GM19452 (cell line): ENCODE data around the gene DGLUCY.
"Not testable (repeated sequence)": the region's sequence is repeated elsewhere in the genome, so short reads cannot be mapped to it uniquely, and the experiment has no call there.

Experiments used
- ATAC-seq: cut with Tn5 transposase; IDR thresholded peaks from one replicate; pipeline ENCODE4 v1.9.1; 2021; ENCODE audit not compliant: unreplicated experiment

Gene DGLUCY

GRCh38 chr14:91113829-91114078, at the start of gene DGLUCY:
TSS of gene DGLUCY (plus strand) at chr14:91114073. CDS start at chr14:91160295, 46,222 bp downstream.
- peak; percentile 67 for ATAC-seq

DNA sequence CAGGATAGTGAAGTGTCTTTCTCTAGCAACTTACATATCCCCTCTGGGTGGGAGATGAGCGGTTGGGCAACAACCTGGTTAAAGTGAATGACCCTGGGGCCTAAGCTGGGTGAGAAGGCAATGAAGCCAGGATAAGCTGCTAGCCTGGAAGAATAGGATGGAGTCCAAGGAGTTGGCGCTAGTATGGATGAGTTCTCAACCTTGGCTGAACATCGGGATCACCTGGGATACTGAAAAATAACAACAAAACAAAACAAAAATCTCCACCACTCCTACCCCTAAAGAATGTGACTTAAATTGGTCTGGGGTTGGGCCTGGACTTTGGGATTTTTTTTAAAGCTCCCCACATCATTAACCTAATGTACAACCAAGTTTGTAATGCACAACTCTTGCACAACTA, 48.6 kb upstream of the DGLUCY start:
- no peak for ATAC-seq

- ATAC-seq = no peak
Measured at GRCh38 chr14:91067186-91067585, 46.7 kb upstream of the DGLUCY start.

DNA sequence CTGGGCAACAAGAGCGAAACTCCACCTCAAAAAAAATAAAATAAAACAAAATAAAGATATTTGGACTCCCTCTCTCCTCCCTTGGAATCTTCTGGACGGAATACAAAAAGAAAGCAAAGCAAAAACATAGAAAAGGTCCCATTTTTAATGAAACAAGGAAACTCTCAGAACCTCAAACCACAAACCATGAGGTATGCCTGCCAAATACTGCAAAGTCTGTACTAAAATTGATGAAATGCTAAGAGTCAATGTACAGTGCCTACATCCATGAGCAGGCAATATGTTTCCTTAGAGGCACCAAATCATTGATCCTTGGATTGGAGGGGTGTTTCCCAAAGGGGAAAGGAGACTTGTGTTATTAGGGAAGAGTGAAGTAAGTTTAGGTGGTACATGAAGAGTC, 45.2 kb upstream of the DGLUCY start:
- ATAC-seq = no peak

- ATAC-seq = no peak
Measured at GRCh38 chr14:91070572-91070971, 43.3 kb upstream of the DGLUCY start.

DNA sequence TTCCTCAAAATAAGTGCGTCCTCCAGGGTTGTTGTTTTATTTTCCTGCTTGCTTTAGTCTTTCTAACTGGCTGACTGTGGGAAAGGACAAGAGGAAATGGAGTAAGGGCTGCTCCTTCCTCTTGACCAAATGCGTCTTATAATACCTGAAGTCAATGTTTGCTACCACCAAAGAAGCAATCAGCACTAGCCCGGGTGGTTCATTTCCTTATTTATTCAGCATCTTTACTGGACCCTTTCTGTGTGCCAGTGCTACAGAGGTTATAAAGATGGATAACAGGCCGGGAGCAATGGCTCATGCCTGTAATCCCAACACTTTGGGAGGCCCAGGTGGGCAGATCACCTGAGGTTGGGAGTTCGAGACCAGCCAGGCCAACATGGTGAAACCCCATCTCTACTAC, 38.3 kb upstream of the DGLUCY start:
- ATAC-seq = no peak

- peak; percentile 76 for ATAC-seq
Measured at GRCh38 chr14:91078095-91078737, 35.7 kb upstream of the DGLUCY start.

DNA sequence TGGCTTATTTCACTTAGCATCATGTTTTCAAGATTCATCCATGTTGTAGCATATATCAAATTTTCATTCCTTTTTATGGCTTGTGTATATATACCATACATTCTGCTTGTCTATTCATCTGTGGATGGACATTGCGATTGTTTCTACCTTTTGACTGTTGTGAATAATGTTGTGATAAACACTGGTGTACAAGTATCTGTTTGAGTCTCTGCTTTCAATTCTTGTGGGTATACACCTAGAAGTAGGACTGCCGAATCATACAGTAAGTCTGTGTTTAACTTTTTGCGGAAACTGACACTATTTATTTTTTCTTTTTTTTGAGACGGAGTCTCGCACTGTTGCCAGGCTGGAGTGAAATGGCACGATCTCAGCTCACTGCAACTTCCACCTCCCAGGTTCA, 33.8 kb upstream of the DGLUCY start:
- no peak for ATAC-seq

DNA sequence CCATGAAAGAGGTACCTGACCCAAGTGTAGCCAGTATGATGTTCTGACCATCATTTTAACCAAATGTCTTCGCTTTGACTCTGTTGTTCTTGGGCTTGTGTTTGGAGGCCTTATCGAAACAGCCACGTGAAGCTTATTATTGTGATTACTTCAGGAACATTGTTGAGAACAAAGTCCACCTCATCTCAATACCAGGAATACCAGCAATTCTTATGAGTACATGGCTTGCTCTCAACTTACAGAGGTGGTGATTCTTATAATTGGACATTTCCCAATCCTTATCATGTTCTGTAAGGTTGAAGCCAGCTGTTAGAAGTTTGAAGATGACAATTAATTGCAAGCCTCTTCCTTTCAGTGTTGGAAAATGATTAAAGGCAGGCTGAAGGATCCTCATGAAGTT, 31.6 kb upstream of the DGLUCY start:
- no peak for ATAC-seq

DNA sequence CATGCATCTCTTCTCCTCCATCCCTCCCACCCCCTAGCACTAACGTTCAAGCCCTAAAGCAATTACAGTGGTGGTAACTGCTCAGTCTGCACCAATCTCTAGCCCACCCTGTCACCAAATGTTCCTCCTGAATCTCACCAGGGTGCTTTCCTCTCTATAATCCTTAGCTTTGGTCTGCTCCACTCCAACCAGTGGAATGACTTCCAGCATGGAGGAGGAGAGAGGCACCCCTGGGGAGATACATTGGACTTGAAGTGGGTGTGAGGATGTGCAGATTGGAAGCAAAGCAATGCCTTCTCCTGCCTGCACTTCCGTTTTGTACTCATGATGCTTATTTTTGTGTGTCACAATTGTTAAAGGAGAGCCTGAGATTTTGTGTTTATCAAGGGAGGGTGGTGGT, 29.4 kb upstream of the DGLUCY start:
- no peak for ATAC-seq

DNA sequence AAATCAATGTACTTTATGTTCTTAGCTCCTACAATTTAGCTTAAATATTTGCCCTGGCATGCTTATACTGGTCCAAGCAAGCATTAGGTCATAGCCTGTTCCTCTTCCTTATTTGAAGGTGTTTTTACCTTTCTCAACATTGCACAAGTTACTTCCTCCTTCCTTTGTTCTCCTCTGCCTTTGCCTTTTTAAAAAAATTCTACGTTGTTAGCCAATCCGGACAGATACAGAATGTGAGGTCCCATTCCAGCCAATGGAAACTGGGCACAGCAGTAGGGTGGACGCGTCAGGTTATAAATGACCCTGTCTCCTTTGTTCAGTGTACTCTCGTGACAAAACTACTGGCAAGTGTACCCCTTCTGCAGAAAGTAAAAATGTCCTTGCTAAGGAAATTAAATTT, 26.4 kb upstream of the DGLUCY start:
- not testable (repeated sequence) for ATAC-seq

DNA sequence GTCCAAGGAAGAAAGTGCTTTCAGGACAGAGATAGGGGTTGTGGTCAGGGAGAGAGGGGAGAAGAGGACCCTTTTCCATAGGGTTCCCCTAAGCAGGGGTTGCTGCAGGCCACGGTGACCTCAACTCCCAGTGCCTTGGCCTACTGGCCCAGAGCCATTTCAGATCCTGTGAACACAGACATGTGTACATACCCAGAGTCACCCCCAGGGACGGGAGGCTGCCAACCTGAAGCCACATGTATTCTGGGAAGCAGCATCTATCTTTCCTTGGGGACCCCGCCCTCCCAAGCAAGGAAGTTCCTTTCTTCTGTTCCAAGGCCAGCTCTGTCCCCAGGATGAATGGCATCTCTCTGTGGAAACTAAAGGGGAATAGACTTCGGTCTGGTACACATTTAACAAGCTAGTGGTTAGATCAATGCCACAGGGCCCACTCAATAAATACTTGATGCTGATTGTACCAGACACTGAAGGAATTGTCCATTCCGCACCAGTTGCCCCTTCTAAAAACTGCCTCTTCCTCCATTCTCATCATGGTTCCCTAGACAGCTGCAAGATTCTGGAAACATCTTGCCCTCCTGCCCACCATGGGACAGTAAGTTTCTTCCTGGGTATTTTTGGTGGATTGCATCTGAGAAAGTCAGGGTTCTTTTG, 25.2 kb upstream of the DGLUCY start:
- ATAC-seq = no peak

GRCh38 chr14:91089958-91090535, 23.8 kb upstream of the DGLUCY start:
- no peak for ATAC-seq

GRCh38 chr14:91090743-91091142, 23.1 kb upstream of the DGLUCY start:
- ATAC-seq = no peak

DNA sequence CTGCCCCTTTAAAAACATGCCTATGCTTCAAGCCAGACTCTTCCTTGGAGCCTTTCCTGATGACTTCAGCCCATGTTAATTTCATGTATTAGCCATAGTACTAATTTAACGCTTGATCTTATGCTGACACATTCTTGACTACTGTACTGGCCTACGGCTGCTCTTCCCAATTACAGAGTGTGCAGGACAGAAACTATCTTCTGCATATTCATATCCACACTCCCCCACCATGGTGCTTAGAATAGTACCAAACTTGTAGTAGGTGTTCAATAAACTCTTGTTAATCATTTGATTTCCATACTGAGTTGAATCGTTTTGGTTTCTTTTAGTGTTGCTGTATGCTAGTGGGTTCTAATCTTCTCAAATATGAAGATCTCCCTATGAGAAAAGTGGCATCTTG, 21.8 kb upstream of the DGLUCY start:
- ATAC-seq = no peak

DNA sequence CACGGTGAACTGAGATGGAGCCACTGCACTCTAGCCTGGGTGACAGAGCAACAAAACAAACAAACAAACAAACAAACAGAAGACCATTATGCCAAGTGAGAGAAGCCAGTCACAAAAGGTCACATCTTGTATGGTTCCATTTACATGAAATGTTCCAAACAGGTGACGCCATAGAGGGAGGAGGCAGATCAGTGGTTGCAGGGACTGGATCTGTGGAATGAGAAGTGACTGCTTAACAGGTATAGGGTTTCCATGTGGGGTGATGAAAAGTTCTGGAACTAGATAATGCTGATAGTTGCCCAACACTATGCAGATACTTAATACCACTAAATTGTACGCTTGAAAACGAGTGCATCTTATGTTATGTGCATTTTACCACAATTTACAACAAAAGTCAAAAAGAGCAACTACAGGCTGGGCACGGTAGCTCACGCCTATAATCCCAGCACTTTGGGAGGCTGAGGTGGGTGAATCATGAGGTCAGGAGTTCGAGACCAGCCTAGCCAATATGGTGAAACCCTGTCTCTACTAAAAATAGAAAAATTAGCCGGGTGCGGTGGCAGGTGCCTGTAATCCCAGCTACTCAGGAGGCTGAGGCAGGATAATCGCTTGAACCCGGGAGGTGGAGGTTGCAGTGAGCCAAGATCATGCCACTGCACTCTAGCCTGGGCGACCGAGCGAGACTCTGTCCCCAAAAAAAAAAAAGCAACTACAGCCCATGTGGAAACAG, 20.0 kb upstream of the DGLUCY start:
- not testable (repeated sequence) for ATAC-seq

DNA sequence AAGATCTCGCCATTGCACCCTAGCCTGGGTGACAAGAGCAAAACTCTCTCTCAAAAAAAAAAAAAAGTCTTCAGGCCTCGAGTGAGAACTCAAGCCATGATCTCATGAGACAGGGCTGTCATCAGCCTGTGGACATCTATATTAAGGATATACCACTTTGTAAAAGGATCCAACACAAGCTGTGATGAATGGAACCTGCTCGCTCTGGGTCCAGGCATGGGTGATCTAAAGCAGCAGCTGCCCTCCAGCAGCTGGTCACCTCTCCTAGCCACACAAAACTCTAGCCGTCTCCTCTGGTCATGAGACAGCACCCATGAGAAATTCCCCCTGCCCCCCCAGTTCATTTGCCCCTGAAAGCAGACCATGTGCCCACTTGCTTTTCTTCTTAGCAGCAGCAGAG, 19.1 kb upstream of the DGLUCY start:
- no peak for ATAC-seq

- no peak for ATAC-seq
Measured at GRCh38 chr14:91095178-91095577, 18.7 kb upstream of the DGLUCY start.

GRCh38 chr14:91097657-91098056, 16.2 kb upstream of the DGLUCY start:
- ATAC-seq = not testable (repeated sequence)

DNA sequence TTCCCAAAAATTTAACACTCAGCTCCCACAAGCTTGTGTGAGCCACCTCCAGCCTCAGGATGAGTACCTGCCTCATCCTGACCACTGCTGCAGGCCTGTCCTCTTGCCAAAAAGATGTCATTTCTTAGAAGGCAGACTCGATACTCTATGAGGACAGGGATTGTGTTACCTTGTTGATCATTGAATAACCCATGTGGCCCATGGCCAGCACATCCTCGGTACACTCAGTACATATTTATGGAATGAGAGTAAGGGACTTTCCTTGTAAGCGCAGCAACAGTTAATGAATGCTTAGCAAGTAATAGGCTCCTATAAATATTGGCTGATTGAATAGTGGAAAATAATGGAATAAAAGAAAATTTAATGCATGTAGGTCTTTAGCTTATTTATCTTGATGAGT, 15.3 kb upstream of the DGLUCY start:
- ATAC-seq = no peak

- no peak for ATAC-seq
Measured at GRCh38 chr14:91100102-91100501, 13.8 kb upstream of the DGLUCY start.

- ATAC-seq = no peak
Measured at GRCh38 chr14:91103116-91103515, 10.8 kb upstream of the DGLUCY start.
